Testis (tissue), 2 donors: ENCODE results near the gene TERT.

Source experiments
- POLR2A ChIP-seq: fragments of 450-650 bp; IDR thresholded peaks from one replicate; pipeline ENCODE4 v1.6.1; 2017; ENCODE audit warnings: antibody characterized with exemption, mild to moderate bottlenecking, moderate library complexity
- TF ChIP-seq, protein P1 (sequence below), 3 experiments: fragments of 450-650 bp in 2 of 3; fragments of 200-600 bp in 1 of 3; sonication (generic) in 1 of 3; IDR thresholded peaks; one replicate each; pipeline ENCODE4 v1.5.1; 2016 to 2019; ENCODE audit warnings: antibody characterized with exemption in 3 of 3, mild to moderate bottlenecking in 2 of 3, moderate library complexity in 1 of 3

DNA sequence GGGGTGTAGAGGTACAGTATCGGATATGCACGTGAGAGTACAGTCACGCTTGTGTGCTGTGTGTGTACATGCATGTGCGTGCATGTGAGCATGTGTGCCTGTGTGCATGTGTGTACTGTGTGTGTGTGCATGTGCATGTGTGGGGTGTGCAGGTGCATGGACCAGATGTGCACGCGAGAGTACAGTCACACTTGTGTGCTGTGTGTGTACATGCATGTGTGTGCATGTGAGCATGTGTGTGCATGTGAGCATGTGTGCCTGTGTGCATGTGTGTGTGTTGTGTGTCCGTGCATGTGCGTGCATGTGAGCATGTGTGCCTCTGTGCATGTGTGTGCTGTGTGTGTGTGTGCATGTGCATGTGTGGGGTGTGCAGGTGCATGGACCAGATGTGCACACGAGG lies 83.2 kb downstream of the TERT start:
- TF ChIP-seq, protein P1, sequence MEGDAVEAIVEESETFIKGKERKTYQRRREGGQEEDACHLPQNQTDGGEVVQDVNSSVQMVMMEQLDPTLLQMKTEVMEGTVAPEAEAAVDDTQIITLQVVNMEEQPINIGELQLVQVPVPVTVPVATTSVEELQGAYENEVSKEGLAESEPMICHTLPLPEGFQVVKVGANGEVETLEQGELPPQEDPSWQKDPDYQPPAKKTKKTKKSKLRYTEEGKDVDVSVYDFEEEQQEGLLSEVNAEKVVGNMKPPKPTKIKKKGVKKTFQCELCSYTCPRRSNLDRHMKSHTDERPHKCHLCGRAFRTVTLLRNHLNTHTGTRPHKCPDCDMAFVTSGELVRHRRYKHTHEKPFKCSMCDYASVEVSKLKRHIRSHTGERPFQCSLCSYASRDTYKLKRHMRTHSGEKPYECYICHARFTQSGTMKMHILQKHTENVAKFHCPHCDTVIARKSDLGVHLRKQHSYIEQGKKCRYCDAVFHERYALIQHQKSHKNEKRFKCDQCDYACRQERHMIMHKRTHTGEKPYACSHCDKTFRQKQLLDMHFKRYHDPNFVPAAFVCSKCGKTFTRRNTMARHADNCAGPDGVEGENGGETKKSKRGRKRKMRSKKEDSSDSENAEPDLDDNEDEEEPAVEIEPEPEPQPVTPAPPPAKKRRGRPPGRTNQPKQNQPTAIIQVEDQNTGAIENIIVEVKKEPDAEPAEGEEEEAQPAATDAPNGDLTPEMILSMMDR (IDR thresholded peaks at IDR 0.05), result no peak
- no peak for TF ChIP-seq POLR2A
